ENCODE data around the gene EGFL8. TPM values are rescaled to one million over a fixed set of nuclear protein-coding genes. Genes with fewer than 3 reads are reported as not detected.

The EGFL8 gene
- total RNA-seq, 4 donors from 2014 or later, result 0.80 to 7.1 (median 4.2) TPM

DNA sequence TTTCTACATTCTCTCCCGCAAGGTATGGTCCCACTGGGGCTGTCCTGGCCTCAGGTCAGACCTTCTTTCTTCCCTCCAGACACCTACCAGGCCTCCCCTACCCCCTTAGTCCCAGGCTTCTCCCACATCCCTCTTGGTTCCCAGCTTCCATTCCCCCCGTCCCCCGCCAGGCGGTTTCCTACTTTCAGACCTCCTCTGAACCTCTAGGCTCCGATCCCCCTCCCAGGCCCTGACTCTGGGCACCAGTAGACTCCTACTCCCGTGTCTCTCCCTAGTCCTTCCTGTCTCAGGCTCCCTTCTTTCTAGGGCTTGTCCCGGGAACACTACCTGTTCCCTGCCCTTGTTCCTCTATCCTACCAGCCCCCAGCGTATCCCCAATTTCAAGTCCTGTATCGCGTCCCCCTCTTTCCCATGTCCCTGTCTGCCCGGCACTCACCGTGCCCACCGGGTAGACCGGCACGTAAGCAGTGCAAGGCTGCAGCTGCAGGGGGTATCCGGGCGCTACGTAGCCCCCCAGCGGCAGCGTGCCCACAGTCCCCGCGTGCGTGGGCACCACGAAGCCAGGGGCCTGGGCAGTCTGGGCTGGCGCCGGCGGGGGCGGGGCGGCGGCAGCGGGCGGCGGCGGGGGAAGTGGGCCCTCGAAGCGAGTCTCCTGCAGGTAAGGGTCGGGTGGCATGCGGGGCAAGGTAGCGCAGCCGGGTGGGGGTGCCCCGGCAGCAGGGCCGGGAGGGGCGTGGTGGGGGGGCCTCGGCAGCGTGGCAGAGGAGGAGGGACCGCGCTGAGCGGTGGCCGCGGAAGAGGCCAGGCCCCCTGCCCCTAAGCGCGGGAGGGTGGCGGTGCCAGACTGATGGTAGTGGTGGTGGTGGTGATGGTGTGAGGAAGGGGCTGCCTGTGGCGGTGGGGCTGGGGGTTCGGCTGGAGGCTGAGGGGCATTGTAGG lies 14.2 kb upstream of the EGFL8 start:
- H3K27me3 ChIP-seq, result peaks cover 18 to 32% (median 23%) of the 10 kb centered on the region in 3 donors
- no peak for ATAC-seq
- intact Hi-C loops (cut with DNase I; ENCODE audit: low total_unique reads) (no loop called here), in situ Hi-C loops (cut with MboI; ENCODE audit: low sequenced_read_pairs in 4 of 4) (loop anchor here in 1 of 4 donors (25.0 kb wide), 1 partner anchor 188 kb away; the partner anchor contains the start of genes DXO, NELFE and SKIC2)
- TF ChIP-seq, protein P1, sequence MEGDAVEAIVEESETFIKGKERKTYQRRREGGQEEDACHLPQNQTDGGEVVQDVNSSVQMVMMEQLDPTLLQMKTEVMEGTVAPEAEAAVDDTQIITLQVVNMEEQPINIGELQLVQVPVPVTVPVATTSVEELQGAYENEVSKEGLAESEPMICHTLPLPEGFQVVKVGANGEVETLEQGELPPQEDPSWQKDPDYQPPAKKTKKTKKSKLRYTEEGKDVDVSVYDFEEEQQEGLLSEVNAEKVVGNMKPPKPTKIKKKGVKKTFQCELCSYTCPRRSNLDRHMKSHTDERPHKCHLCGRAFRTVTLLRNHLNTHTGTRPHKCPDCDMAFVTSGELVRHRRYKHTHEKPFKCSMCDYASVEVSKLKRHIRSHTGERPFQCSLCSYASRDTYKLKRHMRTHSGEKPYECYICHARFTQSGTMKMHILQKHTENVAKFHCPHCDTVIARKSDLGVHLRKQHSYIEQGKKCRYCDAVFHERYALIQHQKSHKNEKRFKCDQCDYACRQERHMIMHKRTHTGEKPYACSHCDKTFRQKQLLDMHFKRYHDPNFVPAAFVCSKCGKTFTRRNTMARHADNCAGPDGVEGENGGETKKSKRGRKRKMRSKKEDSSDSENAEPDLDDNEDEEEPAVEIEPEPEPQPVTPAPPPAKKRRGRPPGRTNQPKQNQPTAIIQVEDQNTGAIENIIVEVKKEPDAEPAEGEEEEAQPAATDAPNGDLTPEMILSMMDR (IDR thresholded peaks at IDR 0.05 in 4 of 5, conservative IDR thresholded peaks at IDR 0.05 in 1 of 5), result no peak
- TF ChIP-seq POLR2A (IDR thresholded peaks at IDR 0.05), result no peak
- no peaks in the 10 kb centered on the region for H3K36me3 ChIP-seq
- no peak overlapping the region for H3K4me3 ChIP-seq
- no peak for DNase-seq
- peaks cover 20 to 23% of the 10 kb centered on the region in 2 donors for H3K4me1 ChIP-seq
- no peaks in the 10 kb centered on the region for H3K9me3 ChIP-seq
- no peak overlapping the region for H3K27ac ChIP-seq

DNA sequence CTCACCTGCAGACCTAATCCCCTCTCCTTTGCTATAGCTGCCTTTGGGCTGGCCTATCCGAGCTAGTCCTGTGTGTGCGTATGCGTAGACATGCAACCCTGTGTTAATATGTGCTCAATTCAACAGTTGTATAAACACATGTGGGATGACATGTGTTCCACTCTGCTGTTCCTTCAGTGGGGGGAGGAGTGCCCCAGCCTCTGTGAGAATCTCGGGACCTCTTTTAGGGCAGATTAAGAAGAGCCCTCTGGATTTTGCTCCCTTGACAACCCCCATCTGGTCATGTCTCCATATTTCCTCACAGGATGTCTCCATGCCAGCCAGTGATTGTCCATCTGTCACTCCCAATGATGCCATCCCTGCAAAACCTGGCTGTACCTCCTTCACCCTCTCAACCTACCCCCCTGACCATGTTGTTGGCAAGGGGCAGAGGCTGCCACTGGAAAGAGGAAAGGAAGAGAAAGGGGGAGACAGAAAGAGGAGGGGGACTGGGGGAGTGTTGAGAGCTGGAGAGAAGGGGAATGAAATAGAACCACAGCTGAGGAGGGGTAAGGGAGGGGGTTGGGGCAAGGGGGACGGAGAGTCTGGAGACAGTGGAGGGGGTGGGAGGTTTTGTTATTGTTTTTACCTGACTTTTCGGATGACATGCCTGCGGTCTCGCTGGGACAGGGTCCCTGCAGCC lies 13.1 kb upstream of the EGFL8 start:
- DNase-seq (no peak), ATAC-seq (no peak)
- H3K4me3 ChIP-seq, result peak overlapping the region in 3 of 4 donors; percentile 25 to 43 (median 39)
- H3K9me3 ChIP-seq, result no peaks in the 10 kb centered on the region
- TF ChIP-seq POLR2A (IDR thresholded peaks at IDR 0.05), result no peak
- TF ChIP-seq, protein P1 (IDR thresholded peaks at IDR 0.05 in 4 of 5, conservative IDR thresholded peaks at IDR 0.05 in 1 of 5), result no peak
- peaks cover 18 to 32% (median 23%) of the 10 kb centered on the region in 3 donors for H3K27me3 ChIP-seq
- intact Hi-C loops (cut with DNase I; ENCODE audit: low total_unique reads), result no loop called here
- in situ Hi-C loops (cut with MboI; ENCODE audit: low sequenced_read_pairs in 4 of 4), result no loop called here
- peaks cover 25 to 29% of the 10 kb centered on the region in 2 donors for H3K4me1 ChIP-seq
- H3K36me3 ChIP-seq, result peaks cover 0 to 7% of the 10 kb centered on the region in 2 donors
- H3K27ac ChIP-seq, result peak overlapping the region in 1 of 4 donors; percentile 17

DNA sequence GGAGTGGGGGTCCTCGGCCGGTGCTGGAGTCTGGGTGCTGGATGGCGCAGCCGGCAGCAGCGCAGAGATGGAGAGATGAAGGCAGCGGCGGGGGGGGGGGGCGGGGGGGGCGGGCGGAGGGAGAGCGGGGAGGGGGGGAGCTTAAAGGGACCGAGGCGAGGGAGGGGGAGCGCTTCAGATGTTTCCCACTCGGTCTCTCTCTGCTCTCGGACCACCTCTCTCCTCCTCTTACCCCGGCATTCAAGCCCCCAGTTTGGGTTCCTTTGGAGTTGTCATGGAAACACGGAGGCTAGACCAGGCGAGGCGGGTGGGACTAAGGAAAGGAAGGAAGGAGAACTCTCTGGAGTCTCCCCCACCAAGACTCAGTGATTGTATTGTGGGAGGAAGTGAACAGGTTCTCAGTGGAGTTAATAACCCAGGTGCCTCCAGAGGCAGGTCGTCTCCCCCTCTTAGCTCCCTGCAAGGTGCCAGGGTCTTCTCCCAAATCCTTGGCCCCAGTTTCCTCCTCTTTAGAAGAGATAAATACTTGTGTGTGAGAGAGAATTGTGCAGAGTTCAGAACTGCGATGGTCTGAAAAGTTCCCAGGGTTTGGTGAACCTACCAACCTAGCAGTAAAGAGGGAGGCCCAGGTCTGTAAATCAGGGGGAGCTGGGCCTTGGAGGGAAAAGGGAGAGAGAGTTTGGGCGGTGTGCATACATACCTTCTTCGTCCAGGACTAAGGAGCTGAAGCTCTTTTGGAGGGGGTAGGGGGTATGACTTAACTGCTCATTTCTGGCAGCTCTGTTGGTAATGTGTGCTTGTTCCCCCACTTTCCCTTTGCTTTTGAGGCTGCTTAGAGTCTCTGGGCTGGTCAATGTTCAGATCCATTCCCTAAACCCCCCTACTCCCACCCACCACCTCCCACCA lies 12.3 kb upstream of the EGFL8 start, which contains the start of gene PRRT1:
Gene PRRT1, minus strand, starts transcription at position 77 of the 906 bp plus-strand sequence. CDS start 112 bp downstream, outside the sequence.
- Histone ChIP-seq H3K9me3 (no peaks in the 10 kb centered on the region), H3K4me3 (peak within 1 kb of the TSS in 3 of 4 donors; percentile 83 to 97 (median 86)), H3K4me1 (peaks cover 25 to 29% of the 10 kb centered on the region in 2 donors), H3K27me3 (peaks cover 18 to 32% (median 23%) of the 10 kb centered on the region in 3 donors), H3K27ac (peak within 1 kb of the TSS; percentile 77 to 93 (median 87)), H3K36me3 (peaks cover 0 to 12% of the 10 kb centered on the region in 2 donors)
- intact Hi-C loops (cut with DNase I; ENCODE audit: low total_unique reads) (loop anchor here (2.0 kb wide), 1 partner anchor 21 kb away; the partner anchor contains the start of gene FKBPL), in situ Hi-C loops (cut with MboI; ENCODE audit: low sequenced_read_pairs in 4 of 4) (no loop called here)
- no peak for ATAC-seq
- TF ChIP-seq, protein P1 (IDR thresholded peaks at IDR 0.05 in 4 of 5, conservative IDR thresholded peaks at IDR 0.05 in 1 of 5), result no peak
- no peak for TF ChIP-seq POLR2A (IDR thresholded peaks at IDR 0.05)
- DNase-seq, result no peak
